ENCODE measurements around the gene REELD1.

REELD1 gene

DNA sequence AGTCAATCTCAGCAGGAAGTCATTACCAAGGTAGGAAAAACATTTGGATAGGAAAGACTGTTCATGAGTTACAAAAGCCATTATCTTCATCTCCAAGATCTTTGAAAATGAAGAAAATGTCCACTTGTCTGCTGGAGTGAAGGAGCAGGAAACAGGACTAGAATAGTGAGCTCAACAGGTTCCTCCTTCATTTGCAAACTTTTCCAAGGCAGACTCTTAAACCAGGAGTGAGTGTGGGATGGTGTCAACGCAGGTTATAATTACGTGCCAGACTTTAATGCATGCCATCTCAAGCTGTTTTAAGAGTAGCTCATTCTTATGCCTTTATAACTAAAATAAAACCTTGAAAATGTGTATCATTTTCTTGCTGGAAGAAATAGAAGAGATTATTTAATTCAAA is 3.4 kb upstream of the REELD1 start:
- no peak overlapping the region for H3K27ac ChIP-seq (ENCODE audit: extremely low read depth, low read depth, low read length)
- H3K9me3 ChIP-seq (ENCODE audit: control insufficient read depth, insufficient read depth, low read depth, low read length): no peaks in the 10 kb centered on the region
- POLR2A ChIA-PET: no interaction called here
- no peaks in the 10 kb centered on the region for H3K36me3 ChIP-seq (ENCODE audit: control insufficient read depth in 2 of 2, insufficient read depth in 1 of 2, low read length in 2 of 2)
- CTCF ChIA-PET: no interaction called here
- no peak for TF ChIP-seq ZNF510 (tag by site-specific recombination; IDR thresholded peaks at IDR 0.05; ENCODE audit: insufficient replicate concordance)
- TF ChIP-seq SCRT2 (tag by site-specific recombination; IDR thresholded peaks at IDR 0.05): peak; percentile 62
- TF ChIP-seq ZNF221 (tag by site-specific recombination; IDR thresholded peaks at IDR 0.05; ENCODE audit: borderline replicate concordance): no peak
- no peak for TF ChIP-seq ZNF623 (tag by site-specific recombination; IDR thresholded peaks at IDR 0.05)
- no peak for TF ChIP-seq ZNF133 (tag by site-specific recombination; IDR thresholded peaks at IDR 0.05)
- H3K4me3 ChIP-seq (ENCODE audit: low read depth, low read length): no peak overlapping the region
- no peaks in the 10 kb centered on the region for H3K4me1 ChIP-seq (ENCODE audit: control insufficient read depth, insufficient read depth, low read length)

DNA sequence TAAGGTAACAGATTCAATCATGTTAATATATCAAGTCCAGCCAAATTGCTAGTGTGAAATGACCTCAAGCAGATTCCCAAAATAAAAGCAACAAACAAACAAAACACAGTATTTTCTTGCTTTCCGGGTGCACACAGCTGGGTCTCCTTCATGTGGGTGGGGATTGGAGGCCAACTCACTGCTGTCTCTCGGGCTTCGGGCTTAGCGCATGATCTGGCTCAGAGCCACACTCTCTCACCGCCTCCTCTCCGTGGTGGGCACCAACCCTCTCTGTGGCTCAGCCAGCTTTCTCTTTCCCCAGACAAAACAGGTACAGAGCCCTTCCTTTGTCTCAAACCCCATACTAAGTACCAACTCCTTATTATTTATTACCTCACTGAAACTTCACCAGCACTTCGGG is 2.9 kb upstream of the REELD1 start:
- Histone ChIP-seq H3K36me3 (ENCODE audit: control insufficient read depth in 2 of 2, insufficient read depth in 1 of 2, low read length in 2 of 2) (no peaks in the 10 kb centered on the region), H3K27ac (ENCODE audit: extremely low read depth, low read depth, low read length) (no peak overlapping the region), H3K9me3 (ENCODE audit: control insufficient read depth, insufficient read depth, low read depth, low read length) (no peaks in the 10 kb centered on the region), H3K4me1 (ENCODE audit: control insufficient read depth, insufficient read depth, low read length) (no peaks in the 10 kb centered on the region), H3K4me3 (ENCODE audit: low read depth, low read length) (no peak overlapping the region)
- ChIA-PET CTCF (no interaction called here), POLR2A (no interaction called here)
- TF ChIP-seq, protein P1, sequence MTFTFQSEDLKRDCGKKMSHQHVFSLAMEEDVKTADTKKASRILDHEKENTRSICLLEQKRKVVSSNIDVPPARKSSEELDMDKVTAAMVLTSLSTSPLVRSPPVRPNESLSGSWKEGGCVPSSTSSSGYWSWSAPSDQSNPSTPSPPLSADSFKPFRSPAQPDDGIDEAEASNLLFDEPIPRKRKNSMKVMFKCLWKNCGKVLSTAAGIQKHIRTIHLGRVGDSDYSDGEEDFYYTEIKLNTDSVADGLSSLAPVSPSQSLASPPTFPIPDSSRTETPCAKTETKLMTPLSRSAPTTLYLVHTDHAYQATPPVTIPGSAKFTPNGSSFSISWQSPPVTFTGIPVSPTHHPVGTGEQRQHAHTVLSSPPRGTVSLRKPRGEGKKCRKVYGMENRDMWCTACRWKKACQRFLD (tag by site-specific recombination; IDR thresholded peaks at IDR 0.05): no peak
- no peak for TF ChIP-seq ZNF302 (tag by site-specific recombination; IDR thresholded peaks at IDR 0.05; ENCODE audit: low read depth)
- no peak for TF ChIP-seq ZNF48 (tag by site-specific recombination; IDR thresholded peaks at IDR 0.05)
- TF ChIP-seq ZNF701 (tag by site-specific recombination; IDR thresholded peaks at IDR 0.05): no peak
- TF ChIP-seq KLF10 (tag by site-specific recombination; IDR thresholded peaks at IDR 0.05): no peak
- no peak for TF ChIP-seq ZNF768 (tag by site-specific recombination; IDR thresholded peaks at IDR 0.05)
- TF ChIP-seq, protein P2, sequence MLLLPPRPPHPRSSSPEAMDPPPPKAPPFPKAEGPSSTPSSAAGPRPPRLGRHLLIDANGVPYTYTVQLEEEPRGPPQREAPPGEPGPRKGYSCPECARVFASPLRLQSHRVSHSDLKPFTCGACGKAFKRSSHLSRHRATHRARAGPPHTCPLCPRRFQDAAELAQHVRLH (tag by site-specific recombination; IDR thresholded peaks at IDR 0.05): no peak
- TF ChIP-seq SCRT2 (tag by site-specific recombination; IDR thresholded peaks at IDR 0.05): no peak
- no peak for TF ChIP-seq ZSCAN23 (tag by site-specific recombination; IDR thresholded peaks at IDR 0.05)
- no peak for TF ChIP-seq YY2 (tag by site-specific recombination; IDR thresholded peaks at IDR 0.05)
- TF ChIP-seq, protein P3, sequence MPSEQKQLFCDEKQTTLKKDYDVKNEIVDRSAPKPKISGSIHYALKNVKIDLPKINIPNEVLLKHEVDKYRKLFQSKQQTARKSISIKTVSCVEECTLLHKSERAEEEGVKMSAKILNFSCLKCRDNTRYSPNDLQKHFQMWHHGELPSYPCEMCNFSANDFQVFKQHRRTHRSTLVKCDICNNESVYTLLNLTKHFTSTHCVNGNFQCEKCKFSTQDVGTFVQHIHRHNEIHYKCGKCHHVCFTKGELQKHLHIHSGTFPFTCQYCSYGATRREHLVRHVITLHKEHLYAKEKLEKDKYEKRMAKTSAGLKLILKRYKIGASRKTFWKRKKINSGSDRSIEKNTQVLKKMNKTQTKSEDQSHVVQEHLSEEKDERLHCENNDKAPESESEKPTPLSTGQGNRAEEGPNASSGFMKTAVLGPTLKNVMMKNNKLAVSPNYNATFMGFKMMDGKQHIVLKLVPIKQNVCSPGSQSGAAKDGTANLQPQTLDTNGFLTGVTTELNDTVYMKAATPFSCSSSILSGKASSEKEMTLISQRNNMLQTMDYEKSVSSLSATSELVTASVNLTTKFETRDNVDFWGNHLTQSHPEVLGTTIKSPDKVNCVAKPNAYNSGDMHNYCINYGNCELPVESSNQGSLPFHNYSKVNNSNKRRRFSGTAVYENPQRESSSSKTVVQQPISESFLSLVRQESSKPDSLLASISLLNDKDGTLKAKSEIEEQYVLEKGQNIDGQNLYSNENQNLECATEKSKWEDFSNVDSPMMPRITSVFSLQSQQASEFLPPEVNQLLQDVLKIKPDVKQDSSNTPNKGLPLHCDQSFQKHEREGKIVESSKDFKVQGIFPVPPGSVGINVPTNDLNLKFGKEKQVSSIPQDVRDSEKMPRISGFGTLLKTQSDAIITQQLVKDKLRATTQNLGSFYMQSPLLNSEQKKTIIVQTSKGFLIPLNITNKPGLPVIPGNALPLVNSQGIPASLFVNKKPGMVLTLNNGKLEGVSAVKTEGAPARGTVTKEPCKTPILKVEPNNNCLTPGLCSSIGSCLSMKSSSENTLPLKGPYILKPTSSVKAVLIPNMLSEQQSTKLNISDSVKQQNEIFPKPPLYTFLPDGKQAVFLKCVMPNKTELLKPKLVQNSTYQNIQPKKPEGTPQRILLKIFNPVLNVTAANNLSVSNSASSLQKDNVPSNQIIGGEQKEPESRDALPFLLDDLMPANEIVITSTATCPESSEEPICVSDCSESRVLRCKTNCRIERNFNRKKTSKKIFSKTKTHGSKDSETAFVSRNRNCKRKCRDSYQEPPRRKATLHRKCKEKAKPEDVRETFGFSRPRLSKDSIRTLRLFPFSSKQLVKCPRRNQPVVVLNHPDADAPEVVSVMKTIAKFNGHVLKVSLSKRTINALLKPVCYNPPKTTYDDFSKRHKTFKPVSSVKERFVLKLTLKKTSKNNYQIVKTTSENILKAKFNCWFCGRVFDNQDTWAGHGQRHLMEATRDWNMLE (tag by site-specific recombination; conservative IDR thresholded peaks at IDR 0.05; ENCODE audit: low read depth): no peak
- no peak for TF ChIP-seq ZNF473 (tag by site-specific recombination; IDR thresholded peaks at IDR 0.05)

DNA sequence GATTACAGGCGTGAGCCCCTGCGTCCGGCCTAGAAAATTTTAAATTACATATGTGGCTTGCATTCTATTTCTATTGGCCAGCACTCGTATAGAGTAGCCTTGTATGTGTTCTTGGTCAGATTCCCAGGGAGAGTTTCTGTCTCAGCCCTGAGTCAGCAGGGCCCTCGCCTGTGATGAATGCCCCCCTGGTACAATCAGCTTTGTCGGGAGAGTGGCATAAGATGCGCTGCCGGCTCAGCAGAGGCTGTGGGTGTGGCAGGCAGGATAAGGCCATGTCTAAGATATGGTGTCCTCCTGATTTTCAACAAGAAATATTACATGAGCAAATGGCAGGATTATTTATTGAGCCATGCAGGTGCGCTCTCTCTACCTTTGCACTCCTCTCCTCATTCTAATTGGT is 1.6 kb upstream of the REELD1 start:
- no peak overlapping the region for H3K27ac ChIP-seq (ENCODE audit: extremely low read depth, low read depth, low read length)
- CTCF ChIA-PET: interaction anchor here (2.0 kb wide), 1 partner anchor 11 kb away, joined by 6 read pairs; no protein-coding TSS in a partner anchor
- H3K4me1 ChIP-seq (ENCODE audit: control insufficient read depth, insufficient read depth, low read length): no peaks in the 10 kb centered on the region
- POLR2A ChIA-PET: no interaction called here
- H3K9me3 ChIP-seq (ENCODE audit: control insufficient read depth, insufficient read depth, low read depth, low read length): no peaks in the 10 kb centered on the region
- H3K36me3 ChIP-seq (ENCODE audit: control insufficient read depth in 2 of 2, insufficient read depth in 1 of 2, low read length in 2 of 2): no peaks in the 10 kb centered on the region
- H3K4me3 ChIP-seq (ENCODE audit: low read depth, low read length): no peak overlapping the region
- TF ChIP-seq ZNF76 (tag by site-specific recombination; IDR thresholded peaks at IDR 0.05; ENCODE audit: borderline replicate concordance, low read depth) (no peak), ZNF324 (tag by site-specific recombination; IDR thresholded peaks at IDR 0.05) (no peak), ZNF133 (tag by site-specific recombination; IDR thresholded peaks at IDR 0.05) (no peak), ZNF585B (tag by site-specific recombination; IDR thresholded peaks at IDR 0.05) (no peak), ZNF138 (tag by site-specific recombination; IDR thresholded peaks at IDR 0.05; ENCODE audit: borderline replicate concordance) (no peak), ZNF169 (tag by site-specific recombination; IDR thresholded peaks at IDR 0.05) (no peak)
- TF ChIP-seq, protein P4, sequence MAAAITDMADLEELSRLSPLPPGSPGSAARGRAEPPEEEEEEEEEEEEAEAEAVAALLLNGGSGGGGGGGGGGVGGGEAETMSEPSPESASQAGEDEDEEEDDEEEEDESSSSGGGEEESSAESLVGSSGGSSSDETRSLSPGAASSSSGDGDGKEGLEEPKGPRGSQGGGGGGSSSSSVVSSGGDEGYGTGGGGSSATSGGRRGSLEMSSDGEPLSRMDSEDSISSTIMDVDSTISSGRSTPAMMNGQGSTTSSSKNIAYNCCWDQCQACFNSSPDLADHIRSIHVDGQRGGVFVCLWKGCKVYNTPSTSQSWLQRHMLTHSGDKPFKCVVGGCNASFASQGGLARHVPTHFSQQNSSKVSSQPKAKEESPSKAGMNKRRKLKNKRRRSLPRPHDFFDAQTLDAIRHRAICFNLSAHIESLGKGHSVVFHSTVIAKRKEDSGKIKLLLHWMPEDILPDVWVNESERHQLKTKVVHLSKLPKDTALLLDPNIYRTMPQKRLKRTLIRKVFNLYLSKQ (tag by site-specific recombination; IDR thresholded peaks at IDR 0.05; ENCODE audit: borderline replicate concordance): no peak
